ENCODE results near the gene CYP27C1.

Gene CYP27C1

DNA sequence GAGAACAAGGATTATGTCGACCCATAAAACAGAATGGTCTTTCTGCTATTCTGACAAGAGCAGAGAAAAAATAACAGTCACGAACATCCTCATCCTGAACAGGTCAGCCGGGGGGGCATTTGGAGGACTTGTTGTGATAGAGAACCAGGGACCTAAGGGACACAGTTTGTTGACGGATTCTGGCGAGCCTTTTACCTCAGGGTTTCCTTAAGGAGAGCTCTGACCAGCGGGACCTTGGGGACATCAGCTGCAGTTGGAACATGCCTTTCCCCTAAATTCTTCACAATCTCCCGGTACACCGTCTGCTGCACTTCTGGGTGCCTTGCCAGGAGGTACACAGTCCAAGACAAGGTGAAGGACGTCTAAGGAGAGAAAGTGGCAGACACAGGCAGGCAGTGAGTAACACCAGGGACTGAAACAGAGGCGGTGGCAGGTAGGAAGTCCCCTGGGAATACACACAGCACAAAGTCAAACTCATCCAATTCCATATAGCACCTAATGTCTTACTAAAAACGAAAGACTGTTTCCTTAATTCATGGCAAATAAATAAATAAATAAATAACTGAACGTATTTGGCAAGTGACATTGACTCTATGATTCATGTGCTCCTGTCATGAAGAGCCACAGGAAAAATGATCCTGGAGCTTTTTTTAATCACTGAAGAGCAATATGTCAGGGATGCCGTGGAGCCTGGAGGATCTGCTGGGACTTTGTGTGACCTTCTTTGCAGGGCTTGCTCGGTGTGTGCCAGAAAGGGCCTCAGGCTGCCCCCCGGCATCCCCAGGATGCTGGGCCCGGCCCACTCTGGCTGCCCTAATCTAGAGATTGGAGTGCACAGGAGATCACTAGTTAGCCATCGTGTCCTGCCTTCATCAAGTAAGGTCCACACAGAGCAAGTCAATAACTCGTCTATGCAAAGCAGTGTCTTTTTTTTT lies 24.7 kb downstream of the CYP27C1 start:
- DNase-seq: no peak
- in situ Hi-C loops (cut with MboI; ENCODE audit: low pct_unique_long_range_greater_than_20kb, low sequenced_read_pairs): no loop called here

DNA sequence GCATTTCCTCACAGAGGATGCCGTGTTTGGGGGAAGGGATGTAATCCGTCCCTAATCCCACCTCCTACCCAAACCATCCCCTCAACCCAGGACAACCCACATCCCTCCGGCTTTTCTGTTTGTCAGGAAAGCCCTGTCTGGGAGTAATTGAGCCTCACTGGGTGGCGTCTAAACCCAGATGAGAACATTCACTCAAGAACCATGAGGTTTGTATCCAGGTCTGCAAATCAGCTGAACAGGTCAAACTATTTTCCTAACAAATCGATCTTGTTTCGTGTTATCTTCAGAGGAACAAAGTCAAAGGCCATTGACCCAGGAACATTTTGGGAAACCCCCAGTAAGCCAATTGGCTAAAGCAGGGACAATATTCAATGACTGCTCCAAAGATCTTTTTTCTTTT lies 25.7 kb downstream of the CYP27C1 start:
- DNase-seq: no peak
- in situ Hi-C loops (cut with MboI; ENCODE audit: low pct_unique_long_range_greater_than_20kb, low sequenced_read_pairs): no loop called here

GRCh38 chr2:127193967-127194280 lies 26.2 kb downstream of the CYP27C1 start:
- in situ Hi-C loops (cut with MboI; ENCODE audit: low pct_unique_long_range_greater_than_20kb, low sequenced_read_pairs): no loop called here
- no peak for DNase-seq

DNA sequence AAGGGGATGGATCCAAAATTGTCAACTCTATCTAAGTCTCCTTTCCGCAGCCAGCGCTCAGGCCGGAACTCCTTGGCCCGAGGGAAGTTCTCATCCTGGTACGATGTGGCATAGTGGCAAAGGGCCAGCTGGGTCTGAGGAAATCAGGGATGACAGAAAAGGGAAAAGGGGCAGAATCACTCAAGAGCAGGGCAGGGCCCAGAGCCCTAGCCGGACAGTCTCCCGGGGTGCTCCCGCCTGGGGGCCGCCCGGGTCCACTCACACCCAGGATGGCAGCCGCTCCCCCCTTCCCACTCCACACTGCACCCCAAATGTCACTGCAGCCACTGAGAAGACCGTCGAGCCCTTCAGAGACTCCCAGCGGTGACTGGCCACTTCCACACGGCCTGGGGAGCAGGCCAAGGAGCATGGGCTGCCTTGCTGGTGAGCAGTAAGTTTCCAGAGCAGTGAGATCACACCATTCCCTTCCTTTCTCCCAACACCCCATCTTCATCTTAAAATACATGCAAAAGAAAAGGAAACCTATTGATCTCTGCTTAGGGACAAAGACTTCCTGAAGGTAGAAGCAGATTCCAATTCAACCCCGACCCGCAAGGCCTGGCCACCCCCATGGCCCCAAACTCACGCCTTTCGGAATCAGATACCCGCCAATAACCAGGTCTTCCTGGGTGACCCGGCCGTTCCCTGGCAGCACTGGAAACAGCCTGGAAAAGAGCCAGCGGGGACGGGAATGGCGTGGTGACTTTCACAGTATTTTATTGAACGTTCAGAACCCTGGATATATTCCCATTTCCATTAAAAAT lies 26.7 kb downstream of the CYP27C1 start:
- no peak for DNase-seq
- in situ Hi-C loops (cut with MboI; ENCODE audit: low pct_unique_long_range_greater_than_20kb, low sequenced_read_pairs): no loop called here

GRCh38 chr2:127191331-127192219 lies 28.5 kb downstream of the CYP27C1 start:
- DNase-seq: no peak
- in situ Hi-C loops (cut with MboI; ENCODE audit: low pct_unique_long_range_greater_than_20kb, low sequenced_read_pairs): no loop called here

DNA sequence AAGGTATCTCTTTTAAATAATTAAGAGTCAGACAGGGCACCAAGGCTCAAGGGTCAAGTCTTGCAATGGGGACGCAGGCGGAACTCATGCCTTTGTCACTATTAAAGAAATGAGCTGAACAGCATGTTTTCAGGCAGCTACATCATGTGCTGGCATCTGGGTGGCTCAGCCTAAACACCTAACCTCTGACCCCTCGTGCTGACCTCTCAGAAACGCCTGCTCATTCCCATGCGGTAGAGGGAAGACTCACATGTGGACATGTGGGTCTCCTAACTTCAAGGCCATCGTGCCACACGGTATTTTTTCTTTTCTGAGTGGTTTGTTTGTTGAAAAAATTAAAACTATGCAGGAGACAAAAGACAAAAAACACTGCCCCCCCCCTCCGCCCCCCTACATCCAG lies 31.3 kb downstream of the CYP27C1 start:
- in situ Hi-C loops (cut with MboI; ENCODE audit: low pct_unique_long_range_greater_than_20kb, low sequenced_read_pairs): no loop called here
- DNase-seq: no peak

GRCh38 chr2:127187831-127188230 lies 32.3 kb downstream of the CYP27C1 start:
- in situ Hi-C loops (cut with MboI; ENCODE audit: low pct_unique_long_range_greater_than_20kb, low sequenced_read_pairs): no loop called here
- DNase-seq: no peak

DNA sequence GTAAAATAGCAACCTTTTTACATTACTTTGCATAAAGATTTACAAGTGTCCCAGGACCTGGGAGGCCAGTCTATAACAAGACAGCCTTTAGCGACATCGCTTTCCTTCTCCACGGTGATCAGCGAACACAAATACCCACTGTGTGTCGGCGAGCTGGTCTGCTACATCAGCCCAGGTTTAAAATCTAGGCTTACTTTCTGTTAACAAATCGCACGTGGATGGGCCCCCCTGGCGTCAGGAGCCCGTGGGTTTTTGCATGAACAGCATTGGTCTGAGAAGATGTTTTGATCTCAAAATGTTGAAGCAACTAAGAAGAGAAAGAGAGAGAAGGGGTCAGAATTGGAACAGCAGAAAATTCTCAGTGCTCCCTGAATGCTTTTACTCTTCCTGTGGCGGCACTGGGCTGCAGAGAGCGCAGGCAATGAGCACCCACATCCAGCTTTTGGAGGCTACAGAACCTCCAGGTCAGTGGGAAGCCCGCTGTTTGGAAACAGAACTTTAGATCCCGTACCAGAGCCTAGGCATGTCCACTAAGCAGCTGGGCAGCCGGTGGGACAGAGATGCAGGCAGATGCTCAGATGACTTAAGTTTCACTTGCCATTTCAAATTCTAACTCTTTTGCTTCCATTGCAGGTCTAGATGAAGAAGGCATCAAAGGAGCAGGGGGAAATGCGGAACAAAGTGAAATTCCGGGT lies 32.9 kb downstream of the CYP27C1 start:
- in situ Hi-C loops (cut with MboI; ENCODE audit: low pct_unique_long_range_greater_than_20kb, low sequenced_read_pairs): no loop called here
- no peak for DNase-seq

DNA sequence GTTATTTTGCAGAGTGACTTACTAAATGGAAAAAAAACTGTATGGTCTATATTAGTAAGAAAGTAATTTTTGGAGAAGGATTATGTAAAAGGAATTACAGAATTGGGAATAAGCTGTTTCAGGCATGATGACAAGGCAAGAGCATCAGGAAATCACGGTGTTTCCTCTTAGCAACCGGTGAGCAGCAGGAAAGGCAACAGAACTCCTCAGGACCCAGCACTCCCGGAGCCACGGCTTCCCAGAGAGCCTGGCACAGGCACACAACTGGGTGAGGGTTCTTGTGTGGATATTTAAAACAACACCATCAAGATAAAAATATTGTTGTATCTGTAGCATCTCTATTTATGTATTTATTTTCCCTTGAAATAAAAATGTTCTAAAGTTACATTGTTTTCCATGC lies 34.4 kb downstream of the CYP27C1 start:
- in situ Hi-C loops (cut with MboI; ENCODE audit: low pct_unique_long_range_greater_than_20kb, low sequenced_read_pairs): no loop called here
- DNase-seq: no peak

DNA sequence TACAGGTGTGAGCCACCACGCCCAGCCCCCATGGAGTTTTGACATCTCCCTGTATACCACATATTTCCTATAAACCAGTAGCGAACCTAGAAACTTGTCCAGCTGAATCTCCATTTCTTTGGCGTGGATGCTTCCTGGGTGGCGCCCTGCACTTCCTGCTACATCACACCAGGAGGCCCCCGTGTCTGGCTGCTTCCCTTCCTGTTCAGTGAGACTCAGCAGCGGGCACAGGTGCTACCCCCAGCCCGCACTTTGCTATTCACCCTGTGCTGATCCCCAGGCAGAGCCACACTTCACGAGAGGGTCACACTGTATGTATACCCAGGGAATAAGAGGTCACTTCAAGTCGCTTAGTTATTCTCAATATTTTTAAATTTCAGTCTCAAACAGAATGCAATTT lies 35.0 kb downstream of the CYP27C1 start:
- DNase-seq: no peak
- in situ Hi-C loops (cut with MboI; ENCODE audit: low pct_unique_long_range_greater_than_20kb, low sequenced_read_pairs): no loop called here

GRCh38 chr2:127183771-127184170 lies 36.3 kb downstream of the CYP27C1 start:
- peak; percentile 56 for DNase-seq
- in situ Hi-C loops (cut with MboI; ENCODE audit: low pct_unique_long_range_greater_than_20kb, low sequenced_read_pairs): no loop called here

DNA sequence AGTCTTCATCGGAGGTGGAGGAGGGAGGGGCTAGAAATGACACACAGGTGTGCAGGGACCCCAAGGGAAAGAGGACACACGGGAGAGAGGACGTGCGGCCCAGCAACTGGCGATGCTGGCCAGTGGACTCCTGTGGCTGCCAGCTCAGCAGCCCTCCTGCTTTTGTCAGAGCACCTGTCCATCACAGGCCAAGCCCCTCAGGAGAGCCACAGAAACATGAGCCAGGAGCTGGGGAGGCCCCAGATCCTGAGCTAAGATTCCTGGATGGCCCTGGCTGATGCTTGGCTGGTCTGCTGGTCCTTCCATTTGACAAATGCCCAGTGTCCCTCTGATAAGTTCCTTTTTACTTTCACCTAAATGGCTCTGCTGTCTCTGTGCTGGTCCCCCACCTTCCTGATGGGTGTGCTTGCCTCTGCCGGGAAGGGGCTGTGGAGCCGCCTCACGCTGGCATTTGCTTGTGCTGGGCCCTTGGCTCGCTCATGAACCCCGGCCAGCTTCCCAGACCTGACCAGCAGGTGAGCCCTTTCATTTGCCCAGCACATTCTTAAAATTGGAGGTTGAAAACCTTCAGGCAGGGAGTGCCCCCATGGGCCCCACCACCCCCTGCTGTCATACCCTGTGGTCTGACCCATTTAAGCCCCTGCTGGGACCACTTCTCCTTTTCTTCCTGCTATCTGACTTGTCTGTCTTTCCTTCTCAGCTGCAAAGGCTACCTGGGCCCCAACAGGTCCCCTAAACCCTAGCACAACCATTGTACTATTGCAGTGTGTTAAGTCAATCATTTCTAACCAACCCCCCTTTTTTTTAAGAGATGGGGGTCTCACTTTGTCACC lies 37.3 kb downstream of the CYP27C1 start:
- in situ Hi-C loops (cut with MboI; ENCODE audit: low pct_unique_long_range_greater_than_20kb, low sequenced_read_pairs): no loop called here
- peak; percentile 86 for DNase-seq

GRCh38 chr2:127181851-127182250 lies 38.2 kb downstream of the CYP27C1 start:
- DNase-seq: no peak

GRCh38 chr2:127179766-127180165 lies 40.3 kb downstream of the CYP27C1 start:
- in situ Hi-C loops (cut with MboI; ENCODE audit: low pct_unique_long_range_greater_than_20kb, low sequenced_read_pairs): no loop called here

More at GRCh38 chr2:127181851-127182250, 38.2 kb downstream of the CYP27C1 start:
- in situ Hi-C loops (cut with MboI; ENCODE audit: low pct_unique_long_range_greater_than_20kb, low sequenced_read_pairs): no loop called here

GRCh38 chr2:127177617-127178263 lies 42.4 kb downstream of the CYP27C1 start:
- DNase-seq: no peak
- in situ Hi-C loops (cut with MboI; ENCODE audit: low pct_unique_long_range_greater_than_20kb, low sequenced_read_pairs): no loop called here

More at GRCh38 chr2:127179766-127180165, 40.3 kb downstream of the CYP27C1 start:
- DNase-seq: peak; percentile 80

DNA sequence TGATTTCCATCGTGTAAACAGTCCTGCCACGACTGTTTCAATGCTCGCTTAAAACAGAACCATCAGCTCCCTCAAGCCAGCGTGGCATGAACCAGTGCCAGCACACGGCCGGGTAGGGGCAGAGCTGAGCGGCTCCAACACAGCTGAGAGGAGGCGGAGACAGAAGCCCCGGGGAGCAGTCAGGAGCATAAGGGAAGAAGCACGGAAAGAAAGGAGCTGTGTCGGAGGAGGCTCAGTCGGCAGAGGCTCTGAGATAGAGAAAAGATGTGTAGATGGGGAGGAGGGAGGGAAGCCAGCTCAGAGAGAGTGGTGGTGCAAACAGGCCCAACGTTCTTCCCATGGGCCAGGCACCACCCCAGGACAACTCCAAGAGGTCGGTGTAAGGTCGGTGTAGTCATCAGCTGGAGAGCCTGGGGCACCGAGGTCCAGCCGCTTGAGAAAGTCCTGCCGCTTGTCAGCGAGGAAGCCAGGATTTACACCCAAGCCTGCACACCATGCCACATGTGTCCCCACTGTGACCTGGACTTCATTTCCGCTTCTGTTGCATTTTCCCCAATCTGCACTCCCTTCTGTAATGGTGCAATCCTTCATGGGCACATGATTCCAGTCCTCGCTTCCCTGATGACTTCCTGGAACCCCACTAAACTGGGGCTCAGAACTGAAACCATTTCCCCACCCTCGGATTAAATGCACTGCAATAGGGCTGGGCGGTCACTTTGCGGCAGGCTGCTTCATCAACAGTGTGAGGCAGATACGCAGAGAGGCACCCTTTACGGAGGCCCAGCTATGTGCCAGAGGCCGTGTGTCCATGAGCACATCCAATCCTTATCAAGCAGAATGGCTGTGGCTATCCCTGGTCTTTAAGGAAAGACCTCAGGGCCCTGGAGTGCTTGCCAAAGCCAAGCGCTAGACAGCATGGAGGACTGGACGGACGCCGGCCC lies 43.5 kb downstream of the CYP27C1 start:
- no peak for DNase-seq
- in situ Hi-C loops (cut with MboI; ENCODE audit: low pct_unique_long_range_greater_than_20kb, low sequenced_read_pairs): no loop called here

Measured in KBM-7 (cell line).